Right lobe of liver (tissue), 6 donors: ENCODE results near the gene CCDC30. TPM values are rescaled to one million over a fixed set of nuclear protein-coding genes. Genes with fewer than 3 reads are reported as not detected.

Experiments used
- ATAC-seq, 4 donors: fragments of 200-7000 bp; cut with Tn5 transposase; one replicate each; pipeline ENCODE4 v1.9.1; 2020; ENCODE audit warnings: mild to moderate bottlenecking in 4 of 4, moderate library complexity in 4 of 4
- DNase-seq, 3 donors: peaks; one replicate each; pipeline ENCODE4 v3.0.0-alpha.2; 2020
- H3K27ac ChIP-seq, 3 donors: fragments of 200-600 bp; one replicate each; pipeline ENCODE4 v1.8.0; 2022
- H3K27me3 ChIP-seq, 2 donors: fragments of 200-600 bp; one replicate each; pipeline ENCODE4 v1.8.0; 2022
- H3K36me3 ChIP-seq, 4 donors: fragments of 200-600 bp; sonication (generic) in 1 of 4; one replicate each; pipeline versions ENCODE4 v1.5.1 to v1.8.0; 2017 to 2022; ENCODE audit warnings: control low read depth in 1 of 4
- H3K4me1 ChIP-seq, 4 donors: fragments of 200-600 bp; sonication (generic) in 1 of 4; one replicate each; pipeline versions ENCODE4 v1.5.1 to v1.8.0; 2017 to 2022; ENCODE audit warnings: control low read depth in 1 of 4
- H3K4me3 ChIP-seq, 3 donors: fragments of 200-600 bp; one replicate each; pipeline ENCODE4 v1.8.0; 2022
- H3K9me3 ChIP-seq, 4 donors: fragments of 200-600 bp; sonication (generic) in 1 of 4; one replicate each; pipeline versions ENCODE4 v1.5.1 to v1.8.0; 2017 to 2022; ENCODE audit warnings: control low read depth in 1 of 4
- POLR2A ChIP-seq: fragments of 450-650 bp; IDR thresholded peaks from one replicate; pipeline ENCODE4 v1.6.1; 2017; ENCODE audit warnings: antibody characterized with exemption, mild to moderate bottlenecking
- WGBS: methylation state at CpG from one replicate; pipeline ENCODE4 v1.1.6; 2018; ENCODE audit warnings: low coverage, low lambda C conversion rate; ENCODE audit not compliant: insufficient coverage; ENCODE audit errors: missing lambda C conversion rate; 5-methylcytosine and 5-hydroxymethylcytosine counted together
- intact Hi-C, 2 donors: fragments of 100-400 bp; cut with DNase I; formaldehyde crosslinking; loops; one replicate each; pipeline versions ENCODE4 v1.11.2 to v1.14.1; 2022
- total RNA-seq, 6 experiments: library from RNA; depleted of rRNA in 2 of 6; stranded (reverse); fragments of >200 nt in 2 of 6; fragmentation: NEBNext Ultra II Directional in 3 of 6; extraction: Animal tissue kit (Norgen Biotek cat#: 25700) in 3 of 6; gene quantifications; one replicate each; pipeline versions ENCODE4 v1.1.0 to v1.2.4, GENCODE V29; 2016 to 2023
- TF ChIP-seq, protein P1 (sequence below), 4 donors: fragments of 200-600 bp in 3 of 4; fragments of 450-650 bp in 1 of 4; IDR thresholded peaks; one replicate each; pipeline versions ENCODE4 v1.5.1 to v1.8.0; 2016 to 2022; ENCODE audit warnings: antibody characterized with exemption in 4 of 4, mild to moderate bottlenecking in 2 of 4
- donor health status: DM: no; HTN: yes; CAD: no.
- donor health status: DM: no; HTN: no; CAD: no.
- donor health status: DM: no; HTN: no; CAD: no.
- donor health status: DM: no; HTN: yes; CAD: no.
- donor health status: DM: no; HTN: yes; CAD: no.

CCDC30 gene
- total RNA-seq, 6 experiments from 2014 or later, result 0.37 to 1.4 (median 1.0) TPM

DNA sequence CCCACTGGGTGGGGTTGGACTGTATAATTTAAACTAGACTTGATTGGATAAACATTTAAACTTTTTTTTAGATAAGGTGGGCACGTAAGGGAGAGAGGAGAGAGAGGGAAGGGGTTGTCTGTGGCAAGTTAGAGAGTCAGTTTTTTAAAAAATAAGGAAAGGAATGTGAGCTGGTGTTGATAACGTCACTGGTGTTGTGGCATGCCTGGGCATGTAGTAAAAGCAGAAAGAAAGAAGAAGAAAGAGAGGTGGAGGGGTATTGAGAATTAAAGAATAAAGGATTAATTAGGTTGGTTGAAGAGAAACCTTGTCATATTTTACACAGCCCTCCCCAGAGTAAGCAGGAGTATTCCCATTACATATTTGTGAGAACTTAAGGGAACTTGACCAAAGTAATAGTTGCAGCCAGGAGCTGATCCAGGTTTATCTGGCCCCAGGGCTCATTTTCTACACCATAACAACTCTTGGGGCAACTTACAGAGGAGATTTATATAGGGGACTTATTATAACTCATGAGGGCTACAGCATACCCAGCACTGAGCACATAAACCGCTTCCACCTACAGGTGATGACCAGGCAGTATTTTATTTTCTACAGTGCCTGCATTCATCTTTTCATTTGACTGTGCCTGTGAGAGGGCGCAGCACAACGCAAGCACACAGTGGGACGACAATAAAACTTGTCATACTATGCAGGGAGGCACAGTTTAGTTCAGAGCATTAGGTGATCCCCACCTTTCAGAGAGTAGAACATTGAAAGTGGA, 70.2 kb downstream of the CCDC30 start:
- DNase-seq, result no peak
- WGBS, result 63% methylated on average over 6 of the region's 6 CpGs
- H3K27ac ChIP-seq, result no peak overlapping the region
- intact Hi-C loops, result no loop called here
- H3K27me3 ChIP-seq, result no peaks in the 10 kb centered on the region
- no peak for TF ChIP-seq POLR2A
- TF ChIP-seq, protein P1, sequence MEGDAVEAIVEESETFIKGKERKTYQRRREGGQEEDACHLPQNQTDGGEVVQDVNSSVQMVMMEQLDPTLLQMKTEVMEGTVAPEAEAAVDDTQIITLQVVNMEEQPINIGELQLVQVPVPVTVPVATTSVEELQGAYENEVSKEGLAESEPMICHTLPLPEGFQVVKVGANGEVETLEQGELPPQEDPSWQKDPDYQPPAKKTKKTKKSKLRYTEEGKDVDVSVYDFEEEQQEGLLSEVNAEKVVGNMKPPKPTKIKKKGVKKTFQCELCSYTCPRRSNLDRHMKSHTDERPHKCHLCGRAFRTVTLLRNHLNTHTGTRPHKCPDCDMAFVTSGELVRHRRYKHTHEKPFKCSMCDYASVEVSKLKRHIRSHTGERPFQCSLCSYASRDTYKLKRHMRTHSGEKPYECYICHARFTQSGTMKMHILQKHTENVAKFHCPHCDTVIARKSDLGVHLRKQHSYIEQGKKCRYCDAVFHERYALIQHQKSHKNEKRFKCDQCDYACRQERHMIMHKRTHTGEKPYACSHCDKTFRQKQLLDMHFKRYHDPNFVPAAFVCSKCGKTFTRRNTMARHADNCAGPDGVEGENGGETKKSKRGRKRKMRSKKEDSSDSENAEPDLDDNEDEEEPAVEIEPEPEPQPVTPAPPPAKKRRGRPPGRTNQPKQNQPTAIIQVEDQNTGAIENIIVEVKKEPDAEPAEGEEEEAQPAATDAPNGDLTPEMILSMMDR (IDR thresholded peaks at IDR 0.05), result no peak
- no peaks in the 10 kb centered on the region for H3K9me3 ChIP-seq
- ATAC-seq, result no peak
- H3K36me3 ChIP-seq, result no peaks in the 10 kb centered on the region
- no peak overlapping the region for H3K4me3 ChIP-seq
- H3K4me1 ChIP-seq, result no peaks in the 10 kb centered on the region

DNA sequence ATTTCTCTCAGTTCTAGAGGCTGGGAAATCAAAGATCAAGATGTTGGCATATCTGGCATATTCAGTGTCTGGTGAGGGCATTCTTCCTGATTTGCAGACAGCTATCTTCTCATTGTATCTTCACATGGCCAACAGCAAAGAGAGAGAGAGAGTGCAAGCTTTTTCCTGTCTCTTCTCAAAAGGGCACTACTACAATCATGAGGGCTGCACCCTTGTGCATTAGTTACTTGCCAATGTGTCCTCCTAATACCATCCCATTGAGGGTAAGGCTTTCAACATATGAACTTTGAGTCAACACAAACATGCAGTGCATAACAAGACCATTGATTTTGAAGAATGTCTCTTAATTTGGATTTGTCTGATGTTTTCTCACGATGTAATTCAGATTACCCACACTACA, 78.0 kb downstream of the CCDC30 start:
- ATAC-seq, result no peak

DNA sequence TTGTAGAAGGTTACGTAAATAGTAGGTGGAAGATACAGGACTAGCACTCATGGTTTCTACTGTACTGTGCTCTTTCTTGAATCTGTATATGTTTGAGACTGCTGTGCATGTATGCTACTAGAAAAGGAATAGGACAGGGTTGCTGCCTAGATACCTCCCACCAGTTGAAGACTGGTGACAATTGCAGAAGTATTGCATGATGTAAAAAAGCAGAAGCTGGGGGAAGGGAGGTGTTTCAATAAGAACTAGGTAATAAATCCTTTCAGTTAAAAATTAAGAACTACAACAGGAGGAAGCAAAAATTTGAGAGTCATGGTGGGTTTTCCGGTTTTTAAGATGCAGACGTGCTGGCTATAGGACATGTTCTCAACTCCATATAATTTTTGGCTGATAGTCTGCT, 88.1 kb downstream of the CCDC30 start:
- DNase-seq (no peak), ATAC-seq (no peak)
- H3K4me3 ChIP-seq, result no peak overlapping the region
- H3K27ac ChIP-seq, result no peak overlapping the region
- intact Hi-C loops, result no loop called here
- no peak for TF ChIP-seq POLR2A
- H3K36me3 ChIP-seq, result no peaks in the 10 kb centered on the region
- WGBS, result 64% methylated on average over 3 of the region's 3 CpGs
- no peaks in the 10 kb centered on the region for H3K9me3 ChIP-seq
- no peaks in the 10 kb centered on the region for H3K27me3 ChIP-seq
- H3K4me1 ChIP-seq, result no peaks in the 10 kb centered on the region

More for the DNA sequence above, 78.0 kb downstream of the CCDC30 start:
- no peaks in the 10 kb centered on the region for H3K9me3 ChIP-seq
- H3K4me3 ChIP-seq, result no peak overlapping the region
- intact Hi-C loops, result no loop called here
- H3K27ac ChIP-seq, result no peak overlapping the region
- no peak for TF ChIP-seq POLR2A
- TF ChIP-seq, protein P1 (IDR thresholded peaks at IDR 0.05), result no peak
- no peaks in the 10 kb centered on the region for H3K36me3 ChIP-seq
- no peaks in the 10 kb centered on the region for H3K4me1 ChIP-seq
- 43% methylated on average over 1 of the region's 1 CpG for WGBS
- no peaks in the 10 kb centered on the region for H3K27me3 ChIP-seq
- no peak for DNase-seq

DNA sequence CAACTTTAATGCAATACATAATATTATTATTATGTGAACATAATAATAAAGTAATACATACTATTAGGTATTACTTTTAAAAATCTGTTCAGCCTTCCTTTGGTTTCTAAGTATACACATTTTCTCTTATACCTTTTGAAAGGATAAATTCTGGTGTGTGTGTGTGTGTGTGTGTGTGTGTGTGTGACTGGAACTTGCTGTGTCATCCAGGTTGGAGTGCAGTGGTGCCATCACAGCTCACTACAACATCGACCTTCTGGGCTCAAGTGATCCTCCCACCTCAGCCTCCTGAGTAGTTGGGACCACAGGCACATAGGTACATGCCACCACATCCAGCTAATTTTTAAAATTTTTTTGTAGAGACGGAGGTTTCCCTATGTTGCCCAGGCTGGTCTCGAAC, 88.5 kb downstream of the CCDC30 start:
- WGBS, result 36% methylated on average over 1 of the region's 3 CpGs
- intact Hi-C loops, result no loop called here
- Histone ChIP-seq H3K4me1 (no peaks in the 10 kb centered on the region), H3K27me3 (no peaks in the 10 kb centered on the region), H3K4me3 (no peak overlapping the region), H3K27ac (no peak overlapping the region), H3K36me3 (no peaks in the 10 kb centered on the region), H3K9me3 (no peaks in the 10 kb centered on the region)
- DNase-seq (no peak), ATAC-seq (no peak)
- TF ChIP-seq, protein P1 (IDR thresholded peaks at IDR 0.05), result no peak
- TF ChIP-seq POLR2A, result no peak

DNA sequence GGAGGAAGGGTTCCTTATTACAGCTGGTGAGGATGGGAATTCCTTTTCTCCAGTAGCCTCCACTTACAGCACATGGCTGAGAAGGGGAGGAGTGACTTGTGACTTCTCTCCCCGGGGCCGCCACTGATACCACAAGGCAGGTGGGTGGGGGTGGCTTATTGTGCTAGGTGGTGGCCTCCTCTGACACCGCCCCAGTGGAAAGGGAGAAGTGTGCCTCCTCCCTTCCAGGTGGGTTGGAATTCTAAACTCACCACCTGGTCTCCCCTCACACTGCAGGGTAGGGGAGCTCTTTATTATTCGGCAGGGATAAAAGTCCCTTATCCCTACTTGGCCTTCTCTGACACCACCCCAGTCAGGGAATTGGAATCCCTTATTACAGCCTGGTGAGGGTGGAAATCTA, 89.5 kb downstream of the CCDC30 start:
- H3K36me3 ChIP-seq, result no peaks in the 10 kb centered on the region
- H3K9me3 ChIP-seq, result no peaks in the 10 kb centered on the region
- TF ChIP-seq, protein P1 (IDR thresholded peaks at IDR 0.05), result no peak
- no peak for TF ChIP-seq POLR2A
- WGBS, result 83% methylated on average over 2 of the region's 4 CpGs
- DNase-seq (no peak), ATAC-seq (no peak)
- no peak overlapping the region for H3K4me3 ChIP-seq
- H3K4me1 ChIP-seq, result no peaks in the 10 kb centered on the region
- intact Hi-C loops, result no loop called here
- no peak overlapping the region for H3K27ac ChIP-seq
- no peaks in the 10 kb centered on the region for H3K27me3 ChIP-seq
